Measurements from ENCODE around the gene DNMT3A. TPM values are rescaled to one million over a fixed set of nuclear protein-coding genes. Genes with fewer than 3 reads are reported as not detected.

Gene DNMT3A
- 67.0 and 71.7 TPM in 2 replicates for total RNA-seq
- 15.6 and 23.3 TPM in 2 replicates for polyA plus RNA-seq
- 12.5 and 14.2 TPM in 2 replicates for polyA plus RNA-seq (2011; cell fraction: cytosol; rRNA removed)
- polyA plus RNA-seq (2011; cell fraction: nucleus; rRNA removed), result 42.1 and 52.7 TPM in 2 replicates
- polyA plus RNA-seq (2012), result 26.2 and 37.7 TPM in 2 replicates
- polyA minus RNA-seq, result 60.1 and 61.4 TPM in 2 replicates
- 8.0 TPM for polyA minus RNA-seq (2011; cell fraction: cytosol; rRNA and poly(A)+ RNA removed)
- polyA minus RNA-seq (2011; cell fraction: nucleus; rRNA and poly(A)+ RNA removed), result 36.1 and 50.9 TPM in 2 replicates
- percentile 56 among the genes with signal in this experiment for Bru-seq, nascent RNA
- BruChase-seq, experiment 1, labeled RNA remaining after a 6-hour chase, result percentile 71 among the genes with signal in this experiment
- BruChase-seq, experiment 2, labeled RNA remaining after a 2-hour chase, result percentile 65 among the genes with signal in this experiment
- long read RNA-seq, full-length matches to known transcripts, result 6 of 55 reads
- long read RNA-seq, partial matches to known transcripts, result 29 of 55 reads
- long read RNA-seq, other reads (novel, unspliced or antisense), result 20 of 55 reads

DNA sequence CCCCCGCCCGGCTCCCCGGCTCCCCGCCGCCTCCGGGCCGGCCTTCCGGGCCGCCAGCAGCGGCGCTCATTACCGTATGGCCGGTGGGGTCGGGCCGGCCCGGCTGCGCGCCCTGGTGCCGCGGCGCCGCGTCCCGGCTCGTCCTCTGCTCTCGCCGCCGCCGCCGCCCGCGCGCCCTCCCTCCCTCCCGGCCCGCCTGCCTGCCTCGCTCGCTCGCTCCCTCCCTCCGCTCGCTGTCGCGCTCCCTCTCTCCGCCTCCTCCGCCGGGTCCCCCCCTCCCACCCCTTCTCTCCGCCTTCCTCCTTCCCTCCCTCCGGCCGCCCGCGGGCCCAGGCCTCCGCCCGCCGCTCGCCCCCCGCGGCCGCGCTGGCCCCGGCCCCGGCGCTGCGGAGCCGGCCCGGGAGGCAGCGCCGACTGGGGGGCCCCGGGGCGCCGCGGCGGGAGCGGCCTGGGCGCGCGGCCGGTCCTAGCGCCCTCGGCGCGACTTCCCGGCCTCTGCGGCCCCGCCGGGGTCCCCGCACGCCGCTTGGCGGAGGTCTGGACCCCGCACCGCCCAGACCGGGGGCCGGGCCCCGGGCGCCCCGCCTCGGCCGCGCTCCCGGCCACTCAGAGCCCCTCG lies at the start of gene DNMT3A:
Gene DNMT3A, minus strand, starts transcription at position 173 of the 619 bp plus-strand sequence. CDS start 27,941 bp downstream, outside the sequence.
- dilution Hi-C loops (cut with MboI; ENCODE audit: extremely low pct_ligation_motif_present, low sequenced_read_pairs) (no loop called here), intact Hi-C loops (cut with micrococcal nuclease) (loop anchor here (1.0 to 5.0 kb wide), 6 partner anchors 34 to 225 kb away; no protein-coding TSS in a partner anchor)
- H3K9me3 ChIP-seq (replicated peaks; ENCODE audit: control insufficient read depth, insufficient read depth, low read length), result no peaks in the 10 kb centered on the region
- no peaks in the 10 kb centered on the region for H3K9me1 ChIP-seq (replicated peaks; ENCODE audit: control insufficient read depth, extremely low read depth, insufficient read depth, low read length)
- peak within 1 kb of the TSS; percentile 43 for H2AFZ ChIP-seq (ENCODE audit: low read depth, low read length)
- no peaks in the 10 kb centered on the region for H4K20me1 ChIP-seq (replicated peaks; ENCODE audit: control insufficient read depth, extremely low read depth, insufficient read depth, low read length)
- DNase-seq (ENCODE audit: low read depth, low spot score) (peak; percentile 34), FAIRE-seq (no peak)
- no peak within 1 kb of the TSS for H3K27ac ChIP-seq (ENCODE audit: insufficient read depth, low read depth, low read length)
- peaks cover 0 to 2% of the 10 kb centered on the region in 2 experiments for H3K27me3 ChIP-seq (ENCODE audit: control insufficient read depth in 2 of 2, insufficient read depth in 2 of 2, low read length in 2 of 2)
- H3K4me2 ChIP-seq (ENCODE audit: insufficient read depth, low read length), result peak within 1 kb of the TSS; percentile 27
- ChIA-PET POLR2A (no interaction called here), CTCF (interaction anchor here (1.2 to 1.4 kb wide), 3 partner anchors 34 to 323 kb away, joined by 3 to 5 read pairs (median 4); no protein-coding TSS in a partner anchor)
- TF ChIP-seq, protein P1, sequence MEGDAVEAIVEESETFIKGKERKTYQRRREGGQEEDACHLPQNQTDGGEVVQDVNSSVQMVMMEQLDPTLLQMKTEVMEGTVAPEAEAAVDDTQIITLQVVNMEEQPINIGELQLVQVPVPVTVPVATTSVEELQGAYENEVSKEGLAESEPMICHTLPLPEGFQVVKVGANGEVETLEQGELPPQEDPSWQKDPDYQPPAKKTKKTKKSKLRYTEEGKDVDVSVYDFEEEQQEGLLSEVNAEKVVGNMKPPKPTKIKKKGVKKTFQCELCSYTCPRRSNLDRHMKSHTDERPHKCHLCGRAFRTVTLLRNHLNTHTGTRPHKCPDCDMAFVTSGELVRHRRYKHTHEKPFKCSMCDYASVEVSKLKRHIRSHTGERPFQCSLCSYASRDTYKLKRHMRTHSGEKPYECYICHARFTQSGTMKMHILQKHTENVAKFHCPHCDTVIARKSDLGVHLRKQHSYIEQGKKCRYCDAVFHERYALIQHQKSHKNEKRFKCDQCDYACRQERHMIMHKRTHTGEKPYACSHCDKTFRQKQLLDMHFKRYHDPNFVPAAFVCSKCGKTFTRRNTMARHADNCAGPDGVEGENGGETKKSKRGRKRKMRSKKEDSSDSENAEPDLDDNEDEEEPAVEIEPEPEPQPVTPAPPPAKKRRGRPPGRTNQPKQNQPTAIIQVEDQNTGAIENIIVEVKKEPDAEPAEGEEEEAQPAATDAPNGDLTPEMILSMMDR (IDR thresholded peaks at IDR 0.05; ENCODE audit: extremely low read depth in 1 of 2, insufficient read depth in 1 of 2, low read depth in 1 of 2, low read length in 2 of 2), result no peak
- TF ChIP-seq FOS (IDR thresholded peaks at IDR 0.05; ENCODE audit: borderline replicate concordance, insufficient read depth, low read length), result no peak
- no peak for TF ChIP-seq MYC (IDR thresholded peaks at IDR 0.05; ENCODE audit: low read depth, low read length)
- TF ChIP-seq, protein P2, sequence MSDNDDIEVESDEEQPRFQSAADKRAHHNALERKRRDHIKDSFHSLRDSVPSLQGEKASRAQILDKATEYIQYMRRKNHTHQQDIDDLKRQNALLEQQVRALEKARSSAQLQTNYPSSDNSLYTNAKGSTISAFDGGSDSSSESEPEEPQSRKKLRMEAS (IDR thresholded peaks at IDR 0.05; ENCODE audit: insufficient read depth, insufficient read length), result no peak
- TF ChIP-seq GATA2 (IDR thresholded peaks at IDR 0.05; ENCODE audit: insufficient read depth, insufficient read length, low read depth, low read length), result no peak
- TF ChIP-seq JUN (IDR thresholded peaks at IDR 0.05; ENCODE audit: borderline replicate concordance, insufficient read depth, insufficient read length, low read depth), result no peak
- no peak for TF ChIP-seq POLR2A (IDR thresholded peaks at IDR 0.05; ENCODE audit: low read depth, low read length)
- no peak for TF ChIP-seq POLR2AphosphoS5 (IDR thresholded peaks at IDR 0.05; ENCODE audit: insufficient read depth, low read depth, low read length)
- TF ChIP-seq EZH2 (IDR thresholded peaks at IDR 0.05; ENCODE audit: borderline replicate concordance, low read depth, low read length, severe bottlenecking), result no peak
- H3K36me3 ChIP-seq (ENCODE audit: control insufficient read depth in 2 of 2, extremely low read depth in 1 of 2, insufficient read depth in 2 of 2, low read length in 2 of 2), result no peaks in the 10 kb centered on the region
- H3K79me2 ChIP-seq (ENCODE audit: control insufficient read depth, insufficient read depth, low read length), result no peaks in the 10 kb centered on the region
- no peaks in the 10 kb centered on the region for H3K4me1 ChIP-seq (ENCODE audit: control insufficient read depth, extremely low read depth, insufficient read depth, low read length)
- peak within 1 kb of the TSS in 2 of 3 experiments; percentile 29 to 58 for H3K4me3 ChIP-seq (replicated peaks in 1 of 3; ENCODE audit: insufficient read depth in 1 of 3, low read depth in 1 of 3, low read length in 3 of 3)
- no TSS peak for BruUV-seq (replicated peaks)
- H3K9ac ChIP-seq (replicated peaks; ENCODE audit: extremely low read depth, insufficient read depth, low read length), result no peak within 1 kb of the TSS
